Breast epithelium (tissue), 4 donors: ENCODE results near the gene CYB561A3. TPM values are rescaled to one million over a fixed set of nuclear protein-coding genes. Genes with fewer than 3 reads are reported as not detected.

Source experiments
- DNase-seq, 2 donors: peaks; one replicate each; pipeline ENCODE4 v3.0.0-alpha.2; 2019; ENCODE audit warnings: low spot score in 2 of 2
- H3K27ac ChIP-seq, 2 donors: fragments of 200-600 bp; sonication (generic) in 1 of 2; one replicate each; pipeline ENCODE4 v1.5.1; 2016 to 2019; ENCODE audit warnings: mild to moderate bottlenecking in 1 of 2
- H3K27me3 ChIP-seq, 2 donors: fragments of 200-600 bp; sonication (generic) in 1 of 2; one replicate each; pipeline versions ENCODE4 v1.5.1 to v1.6.0; 2017 to 2019; ENCODE audit warnings: control low read depth in 1 of 2, mild to moderate bottlenecking in 1 of 2
- H3K36me3 ChIP-seq: fragments of 200-600 bp; one replicate; pipeline ENCODE4 v1.5.1; 2019
- H3K4me1 ChIP-seq, 2 donors: fragments of 200-600 bp; sonication (generic); one replicate each; pipeline ENCODE4 v1.5.1; 2016 to 2019; ENCODE audit warnings: control low read depth in 1 of 2
- H3K4me3 ChIP-seq, 3 donors: fragments of 200-600 bp; sonication (generic); 1 replicate in 2 of 3; 2 replicates in 1 of 3; pipeline ENCODE4 v1.5.1; 2016 to 2019; ENCODE audit warnings: mild to moderate bottlenecking in 3 of 3, moderate library complexity in 2 of 3
- H3K9me3 ChIP-seq, 2 donors: fragments of 200-600 bp; sonication (generic) in 1 of 2; one replicate each; pipeline ENCODE4 v1.5.1; 2016 to 2019; ENCODE audit warnings: control low read depth in 1 of 2
- POLR2A ChIP-seq: fragments of 450-650 bp; IDR thresholded peaks from one replicate; pipeline ENCODE4 v1.6.1; 2016; ENCODE audit warnings: antibody characterized with exemption, mild to moderate bottlenecking, moderate library complexity
- POLR2AphosphoS5 ChIP-seq, 3 donors: sonication (generic); formaldehyde crosslinking; IDR thresholded peaks; one replicate each; pipeline ENCODE4 v1.6.1; 2017; ENCODE audit warnings: antibody characterized with exemption in 3 of 3
- intact Hi-C: fragments of 100-400 bp; cut with DNase I; formaldehyde crosslinking; loops from one replicate; pipeline ENCODE4 v1.15.1; 2023; ENCODE audit warnings: low total_unique reads
- total RNA-seq, 3 donors: library from RNA; depleted of rRNA; stranded (reverse); fragments of >200 nt; gene quantifications; one replicate each; pipeline ENCODE4 v1.1.0, GENCODE V29; 2016
- TF ChIP-seq, protein P1 (sequence below), 3 donors: fragments of 450-650 bp; IDR thresholded peaks; one replicate each; pipeline ENCODE4 v1.5.1; 2016 to 2017; ENCODE audit warnings: antibody characterized with exemption in 3 of 3, mild to moderate bottlenecking in 3 of 3, moderate library complexity in 3 of 3

CYB561A3 gene
- total RNA-seq, 3 donors from 2014 or later = 36.7 to 46.9 (median 44.3) TPM

GRCh38 chr11:61329871-61330270 lies 31.8 kb downstream of the CYB561A3 start:
- peaks cover 11 to 20% of the 10 kb centered on the region in 2 donors for H3K4me1 ChIP-seq
- TF ChIP-seq POLR2A (no peak), POLR2AphosphoS5 (IDR thresholded peaks at IDR 0.05) (no peak)
- TF ChIP-seq, protein P1, sequence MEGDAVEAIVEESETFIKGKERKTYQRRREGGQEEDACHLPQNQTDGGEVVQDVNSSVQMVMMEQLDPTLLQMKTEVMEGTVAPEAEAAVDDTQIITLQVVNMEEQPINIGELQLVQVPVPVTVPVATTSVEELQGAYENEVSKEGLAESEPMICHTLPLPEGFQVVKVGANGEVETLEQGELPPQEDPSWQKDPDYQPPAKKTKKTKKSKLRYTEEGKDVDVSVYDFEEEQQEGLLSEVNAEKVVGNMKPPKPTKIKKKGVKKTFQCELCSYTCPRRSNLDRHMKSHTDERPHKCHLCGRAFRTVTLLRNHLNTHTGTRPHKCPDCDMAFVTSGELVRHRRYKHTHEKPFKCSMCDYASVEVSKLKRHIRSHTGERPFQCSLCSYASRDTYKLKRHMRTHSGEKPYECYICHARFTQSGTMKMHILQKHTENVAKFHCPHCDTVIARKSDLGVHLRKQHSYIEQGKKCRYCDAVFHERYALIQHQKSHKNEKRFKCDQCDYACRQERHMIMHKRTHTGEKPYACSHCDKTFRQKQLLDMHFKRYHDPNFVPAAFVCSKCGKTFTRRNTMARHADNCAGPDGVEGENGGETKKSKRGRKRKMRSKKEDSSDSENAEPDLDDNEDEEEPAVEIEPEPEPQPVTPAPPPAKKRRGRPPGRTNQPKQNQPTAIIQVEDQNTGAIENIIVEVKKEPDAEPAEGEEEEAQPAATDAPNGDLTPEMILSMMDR (IDR thresholded peaks at IDR 0.05) = no peak
- H3K4me3 ChIP-seq = no peak overlapping the region
- intact Hi-C loops = no loop called here
- no peak for DNase-seq
- no peaks in the 10 kb centered on the region for H3K27me3 ChIP-seq
- H3K9me3 ChIP-seq = no peaks in the 10 kb centered on the region
- no peak overlapping the region for H3K27ac ChIP-seq
- peaks cover 6% of the 10 kb centered on the region for H3K36me3 ChIP-seq

GRCh38 chr11:61328351-61328750 lies 33.3 kb downstream of the CYB561A3 start:
- Histone ChIP-seq H3K4me3 (no peak overlapping the region), H3K27ac (no peak overlapping the region), H3K36me3 (peaks cover 6% of the 10 kb centered on the region), H3K9me3 (no peaks in the 10 kb centered on the region), H3K27me3 (no peaks in the 10 kb centered on the region), H3K4me1 (peaks cover 7 to 13% of the 10 kb centered on the region in 2 donors)
- intact Hi-C loops = no loop called here
- no peak for DNase-seq
- TF ChIP-seq, protein P1 (IDR thresholded peaks at IDR 0.05) = no peak
- TF ChIP-seq POLR2AphosphoS5 (IDR thresholded peaks at IDR 0.05) (no peak), POLR2A (no peak)

DNA sequence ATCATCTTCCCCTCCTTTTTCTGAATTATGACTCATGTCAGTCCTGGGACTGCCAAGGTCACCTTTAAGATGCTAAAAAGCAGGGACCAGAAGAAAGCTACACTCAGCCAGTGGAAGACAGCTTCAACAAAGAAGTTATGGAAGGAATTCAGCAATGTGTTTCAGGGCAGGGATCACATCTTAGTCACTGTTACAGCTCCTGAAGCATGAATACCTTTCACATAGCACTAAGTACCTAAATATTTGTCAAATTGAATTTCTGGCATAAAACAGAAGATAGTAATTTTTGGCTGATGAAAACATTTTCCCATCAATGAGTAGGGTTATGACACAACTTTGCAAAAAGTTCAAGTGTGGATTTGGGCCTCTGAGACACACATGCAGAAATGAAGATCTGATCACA lies 34.0 kb downstream of the CYB561A3 start:
- Histone ChIP-seq H3K36me3 (peaks cover 8% of the 10 kb centered on the region), H3K9me3 (no peaks in the 10 kb centered on the region), H3K4me1 (peaks cover 7 to 13% of the 10 kb centered on the region in 2 donors), H3K27me3 (no peaks in the 10 kb centered on the region), H3K4me3 (no peak overlapping the region), H3K27ac (no peak overlapping the region)
- intact Hi-C loops = no loop called here
- DNase-seq = no peak
- TF ChIP-seq, protein P1 (IDR thresholded peaks at IDR 0.05) = no peak
- no peak for TF ChIP-seq POLR2A
- TF ChIP-seq POLR2AphosphoS5 (IDR thresholded peaks at IDR 0.05) = no peak

DNA sequence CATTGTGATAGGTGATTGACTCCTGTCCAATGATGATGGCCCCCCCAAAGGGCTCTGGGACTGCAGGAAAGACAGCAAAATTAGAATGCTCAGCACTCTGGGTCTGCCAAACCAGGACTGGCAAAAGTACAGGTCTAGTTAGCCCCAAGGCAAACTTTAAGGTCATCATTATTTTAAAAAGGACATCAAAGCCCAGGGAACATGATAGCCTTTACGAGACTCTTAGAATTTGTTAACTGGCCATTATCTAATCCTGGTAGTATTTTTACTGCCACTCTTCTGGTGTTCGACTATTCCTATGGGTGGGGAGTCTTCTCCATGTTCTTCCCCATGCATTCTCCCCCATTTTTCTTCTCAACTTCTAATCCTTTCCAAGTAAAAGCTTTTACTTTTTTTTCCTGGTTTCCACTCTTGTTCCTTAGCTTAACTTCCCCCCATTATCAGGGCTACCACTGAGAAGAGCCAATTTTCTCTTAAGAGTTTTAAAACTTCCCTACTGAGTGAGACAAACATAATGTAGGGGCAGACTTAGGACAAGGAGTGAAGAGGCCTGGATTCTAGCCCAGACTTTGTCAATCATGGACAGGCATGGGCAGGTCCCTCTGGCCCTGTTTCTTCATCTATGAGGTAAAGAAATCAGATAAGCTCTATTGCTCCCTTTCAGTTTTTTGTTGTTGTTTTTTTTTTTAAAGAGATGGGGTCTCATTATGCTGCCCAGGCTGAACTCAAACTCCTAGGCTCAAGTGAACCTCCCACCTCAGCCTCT lies 35.9 kb downstream of the CYB561A3 start:
- intact Hi-C loops = no loop called here

GRCh38 chr11:61315260-61315659 lies 46.4 kb downstream of the CYB561A3 start:
- H3K27me3 ChIP-seq = no peaks in the 10 kb centered on the region
- DNase-seq = no peak
- H3K4me3 ChIP-seq = no peak overlapping the region
- H3K27ac ChIP-seq = no peak overlapping the region
- H3K36me3 ChIP-seq = peaks cover 31% of the 10 kb centered on the region
- intact Hi-C loops = no loop called here
- H3K9me3 ChIP-seq = no peaks in the 10 kb centered on the region
- no peak for TF ChIP-seq POLR2AphosphoS5 (IDR thresholded peaks at IDR 0.05)
- TF ChIP-seq POLR2A = no peak
- TF ChIP-seq, protein P1 (IDR thresholded peaks at IDR 0.05) = no peak
- H3K4me1 ChIP-seq = no peaks in the 10 kb centered on the region

More for the DNA sequence above, 35.9 kb downstream of the CYB561A3 start:
- H3K27ac ChIP-seq = no peak overlapping the region
- H3K36me3 ChIP-seq = peaks cover 21% of the 10 kb centered on the region
- H3K4me1 ChIP-seq = peaks cover under 1 to 3% of the 10 kb centered on the region in 2 donors
- no peaks in the 10 kb centered on the region for H3K9me3 ChIP-seq
- no peak overlapping the region for H3K4me3 ChIP-seq
- no peaks in the 10 kb centered on the region for H3K27me3 ChIP-seq
- TF ChIP-seq POLR2AphosphoS5 (IDR thresholded peaks at IDR 0.05) (no peak), POLR2A (no peak)
- TF ChIP-seq, protein P1 (IDR thresholded peaks at IDR 0.05) = no peak
- DNase-seq = no peak
